HepG2 (cell line): Measurements from ENCODE around the gene RAB14. TPM values are rescaled to one million over a fixed set of nuclear protein-coding genes. Genes with fewer than 3 reads are reported as not detected.
A peak's percentile ranks its signal among the peaks of the same experiment; 100 is the strongest.

Experiments
- AFF4 ChIP-seq: sonication (generic); formaldehyde crosslinking; IDR thresholded peaks from 2 replicates; pipeline ENCODE4 v1.4.0; 2020; ENCODE audit warnings: missing genetic modification reagents
- FOXC1 ChIP-seq: sonication (generic); formaldehyde crosslinking; IDR thresholded peaks from 2 replicates; pipeline ENCODE4 v1.8.0; 2022; ENCODE audit warnings: mild to moderate bottlenecking, missing genetic modification reagents, borderline replicate concordance
- FOXP4 ChIP-seq: sonication (generic); formaldehyde crosslinking; IDR thresholded peaks from 2 replicates; pipeline ENCODE4 v1.4.0; 2020; ENCODE audit warnings: missing genetic modification reagents
- HNF4A ChIP-seq: sonication (generic); formaldehyde crosslinking; IDR thresholded peaks from 2 replicates; pipeline ENCODE4 v1.4.0; 2020; ENCODE audit warnings: missing genetic modification reagents
- JDP2 ChIP-seq: sonication (generic); formaldehyde crosslinking; IDR thresholded peaks from 2 replicates; pipeline ENCODE4 v1.8.1; 2022; ENCODE audit warnings: missing genetic modification reagents, borderline replicate concordance
- JUNB ChIP-seq: sonication (generic); formaldehyde crosslinking; IDR thresholded peaks from 2 replicates; pipeline ENCODE4 v1.8.0; 2022; ENCODE audit warnings: missing genetic modification reagents, mild to moderate bottlenecking, borderline replicate concordance
- KLF12 ChIP-seq: sonication (generic); formaldehyde crosslinking; IDR thresholded peaks from 2 replicates; pipeline ENCODE4 v1.4.0; 2020; ENCODE audit warnings: missing genetic modification reagents, borderline replicate concordance
- MTA3 ChIP-seq: sonication (generic); formaldehyde crosslinking; IDR thresholded peaks from 2 replicates; pipeline ENCODE4 v1.4.0; 2020; ENCODE audit warnings: missing genetic modification reagents
- MTF1 ChIP-seq: sonication (generic); formaldehyde crosslinking; IDR thresholded peaks from 2 replicates; pipeline ENCODE4 v1.5.0; 2020; ENCODE audit warnings: missing genetic modification reagents
- NFRKB ChIP-seq: fragments of 450-650 bp; IDR thresholded peaks from 2 replicates; pipeline ENCODE4 v1.6.1; 2017
- SMARCC2 ChIP-seq: fragments of 450-650 bp; IDR thresholded peaks from 2 replicates; pipeline ENCODE4 v1.6.1; 2017; ENCODE audit warnings: antibody characterized with exemption, mild to moderate bottlenecking
- SP140L ChIP-seq: sonication (generic); formaldehyde crosslinking; IDR thresholded peaks from 2 replicates; pipeline ENCODE4 v1.4.0; 2020; ENCODE audit warnings: missing genetic modification reagents, borderline replicate concordance
- SP4 ChIP-seq: sonication (generic); formaldehyde crosslinking; IDR thresholded peaks from 2 replicates; pipeline ENCODE4 v1.8.1; 2023; ENCODE audit warnings: mild to moderate bottlenecking, missing genetic modification reagents
- ZFP91 ChIP-seq: sonication (generic); formaldehyde crosslinking; IDR thresholded peaks from 2 replicates; pipeline ENCODE4 v1.9.0; 2022; ENCODE audit warnings: missing genetic modification reagents, mild to moderate bottlenecking, borderline replicate concordance
- ZMYM4 ChIP-seq: sonication (generic); formaldehyde crosslinking; IDR thresholded peaks from 2 replicates; pipeline ENCODE4 v1.8.1; 2023; ENCODE audit warnings: mild to moderate bottlenecking, missing genetic modification reagents
- ZNF530 ChIP-seq: sonication (generic); formaldehyde crosslinking; IDR thresholded peaks from 2 replicates; pipeline ENCODE4 v1.5.0; 2020; ENCODE audit warnings: low read depth, mild to moderate bottlenecking, missing genetic modification reagents
- ZNF563 ChIP-seq: sonication (generic); formaldehyde crosslinking; IDR thresholded peaks from 2 replicates; pipeline ENCODE4 v1.8.0; 2022; ENCODE audit warnings: mild to moderate bottlenecking, moderate library complexity, missing genetic modification reagents
- ZNF770 ChIP-seq: sonication (generic); formaldehyde crosslinking; IDR thresholded peaks from 2 replicates; pipeline ENCODE4 v1.5.0; 2020; ENCODE audit warnings: mild to moderate bottlenecking, missing genetic modification reagents
- ZSCAN5A ChIP-seq: sonication (generic); formaldehyde crosslinking; IDR thresholded peaks from 2 replicates; pipeline ENCODE4 v1.8.0; 2022; ENCODE audit warnings: mild to moderate bottlenecking, missing genetic modification reagents, borderline replicate concordance
- polyA plus RNA-seq, 8 experiments: library from polyadenylated mRNA; depleted of rRNA in 3 of 8; stranded (reverse) in 7 of 8; unstranded in 1 of 8; fragments of >200 nt; fragmentation: Illumina TruSeq in 4 of 8; extraction: Trizol in 4 of 8; gene quantifications; 2 replicates each; pipeline versions ENCODE4 v1.2.1 to v1.2.3, GENCODE V29; 2011 to 2016; ENCODE audit warnings: low read depth in 4 of 8, missing spikeins in 1 of 8, mixed read lengths in 1 of 8; ENCODE audit not compliant: insufficient read depth in 1 of 8
- total RNA-seq, 5 experiments: library from RNA; depleted of rRNA; stranded (reverse); fragments of >200 nt; fragmentation: Illumina TruSeq; extraction: Trizol; gene quantifications; 2 replicates each; pipeline ENCODE4 v1.2.3, GENCODE V29; 2016; ENCODE audit warnings: low read depth in 1 of 5

Gene RAB14
- total and polyA plus RNA-seq, 2 of the 13 experiments (the other 11 are each of a cell fraction or from before 2014, with no cell fraction given) = 17.4 to 19.3 TPM

- TF ChIP-seq ZNF770 = peak; percentile 76
- no peak for TF ChIP-seq JDP2 (CRISPR knock-in tag)
- no peak for TF ChIP-seq KLF12
- TF ChIP-seq SP4 (CRISPR knock-in tag) = peak; percentile 34; the same call in 1 of the 2 replicates
- TF ChIP-seq SMARCC2 = no peak
- no peak for TF ChIP-seq JUNB (CRISPR knock-in tag)
- TF ChIP-seq ZFP91 (CRISPR knock-in tag) = peak; percentile 58; the same call in 1 of the 2 replicates
- TF ChIP-seq MTA3 = no peak
- no peak for TF ChIP-seq ZNF530 (CRISPR knock-in tag)
- no peak for TF ChIP-seq SP140L (CRISPR knock-in tag)
- TF ChIP-seq AFF4 = no peak
- TF ChIP-seq HNF4A (CRISPR knock-in tag) = no peak
- no peak for TF ChIP-seq NFRKB
- 0 out of 2 replicates have a peak, but pooled peaks have one; percentile 47 for TF ChIP-seq FOXP4 (CRISPR knock-in tag)
- 0 out of 2 replicates have a peak, but pooled peaks have one; percentile 38 for TF ChIP-seq FOXC1 (CRISPR knock-in tag)
- TF ChIP-seq ZNF563 (CRISPR knock-in tag) = no peak
- no peak for TF ChIP-seq ZSCAN5A (CRISPR knock-in tag)
- TF ChIP-seq ZMYM4 (CRISPR knock-in tag) = peak; percentile 86
- no peak for TF ChIP-seq MTF1
These were observed 68.4 kb downstream of the RAB14 start (continued) for GRCh38 chr9:121133104-121133816.
